Ramos (cell line): Measurements from ENCODE around the gene SH2D3C.

Source experiments
- in situ Hi-C: fragments of 300-500 bp; cut with MboI; formaldehyde crosslinking; loops from one replicate; pipeline ENCODE4 v1.14.3; 2022; ENCODE audit warnings: low sequenced_read_pairs; ENCODE audit not compliant: unreplicated experiment

Gene SH2D3C, protein sequence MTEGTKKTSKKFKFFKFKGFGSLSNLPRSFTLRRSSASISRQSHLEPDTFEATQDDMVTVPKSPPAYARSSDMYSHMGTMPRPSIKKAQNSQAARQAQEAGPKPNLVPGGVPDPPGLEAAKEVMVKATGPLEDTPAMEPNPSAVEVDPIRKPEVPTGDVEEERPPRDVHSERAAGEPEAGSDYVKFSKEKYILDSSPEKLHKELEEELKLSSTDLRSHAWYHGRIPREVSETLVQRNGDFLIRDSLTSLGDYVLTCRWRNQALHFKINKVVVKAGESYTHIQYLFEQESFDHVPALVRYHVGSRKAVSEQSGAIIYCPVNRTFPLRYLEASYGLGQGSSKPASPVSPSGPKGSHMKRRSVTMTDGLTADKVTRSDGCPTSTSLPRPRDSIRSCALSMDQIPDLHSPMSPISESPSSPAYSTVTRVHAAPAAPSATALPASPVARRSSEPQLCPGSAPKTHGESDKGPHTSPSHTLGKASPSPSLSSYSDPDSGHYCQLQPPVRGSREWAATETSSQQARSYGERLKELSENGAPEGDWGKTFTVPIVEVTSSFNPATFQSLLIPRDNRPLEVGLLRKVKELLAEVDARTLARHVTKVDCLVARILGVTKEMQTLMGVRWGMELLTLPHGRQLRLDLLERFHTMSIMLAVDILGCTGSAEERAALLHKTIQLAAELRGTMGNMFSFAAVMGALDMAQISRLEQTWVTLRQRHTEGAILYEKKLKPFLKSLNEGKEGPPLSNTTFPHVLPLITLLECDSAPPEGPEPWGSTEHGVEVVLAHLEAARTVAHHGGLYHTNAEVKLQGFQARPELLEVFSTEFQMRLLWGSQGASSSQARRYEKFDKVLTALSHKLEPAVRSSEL

DNA sequence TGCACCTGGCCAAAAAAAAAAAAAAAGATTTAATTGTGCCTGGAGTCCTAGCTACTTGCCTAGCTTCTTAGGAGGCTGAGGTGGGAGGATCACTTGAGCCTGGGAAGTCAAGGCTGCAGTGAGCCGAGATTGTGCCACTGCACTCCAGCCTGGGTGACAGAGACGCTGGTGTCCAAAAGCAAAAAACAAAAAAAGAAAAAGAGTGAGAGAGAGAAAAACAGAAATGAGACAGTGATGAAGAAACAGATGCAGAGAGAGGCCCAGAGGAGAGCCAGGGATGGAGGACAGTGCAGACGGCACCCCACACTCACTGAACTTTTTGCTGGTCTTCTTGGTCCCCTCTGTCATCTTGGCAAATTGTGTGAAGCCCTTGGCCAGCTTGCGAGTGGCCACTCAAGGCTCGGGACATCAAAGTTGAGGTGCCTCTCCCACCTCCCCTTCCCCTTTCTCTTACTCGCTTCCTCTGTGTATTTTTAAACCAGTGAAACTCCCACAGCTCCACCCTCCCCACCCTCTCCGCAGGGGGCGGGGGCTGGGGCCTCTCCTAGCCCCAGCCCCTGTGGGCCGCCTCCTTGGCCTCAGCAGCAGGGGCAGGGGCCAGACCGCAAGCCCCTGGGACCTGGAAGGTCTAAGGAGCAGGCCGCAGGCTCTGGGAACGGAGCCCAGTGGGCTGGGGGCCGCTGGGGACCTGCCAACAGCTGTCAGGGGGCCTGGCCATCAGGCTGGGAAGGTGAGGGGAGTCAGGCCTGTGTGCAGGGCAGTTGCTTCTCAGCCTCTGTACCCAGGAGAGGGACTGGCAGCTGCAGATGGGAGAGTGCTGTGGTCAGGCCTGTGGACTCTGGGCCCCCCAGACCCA lies at the start of gene SH2D3C:
Gene SH2D3C (minus strand): TSS at position 387 of the 856 bp plus-strand sequence. CDS start 39 bp downstream, at position 348.
- in situ Hi-C loops = no loop called here

DNA sequence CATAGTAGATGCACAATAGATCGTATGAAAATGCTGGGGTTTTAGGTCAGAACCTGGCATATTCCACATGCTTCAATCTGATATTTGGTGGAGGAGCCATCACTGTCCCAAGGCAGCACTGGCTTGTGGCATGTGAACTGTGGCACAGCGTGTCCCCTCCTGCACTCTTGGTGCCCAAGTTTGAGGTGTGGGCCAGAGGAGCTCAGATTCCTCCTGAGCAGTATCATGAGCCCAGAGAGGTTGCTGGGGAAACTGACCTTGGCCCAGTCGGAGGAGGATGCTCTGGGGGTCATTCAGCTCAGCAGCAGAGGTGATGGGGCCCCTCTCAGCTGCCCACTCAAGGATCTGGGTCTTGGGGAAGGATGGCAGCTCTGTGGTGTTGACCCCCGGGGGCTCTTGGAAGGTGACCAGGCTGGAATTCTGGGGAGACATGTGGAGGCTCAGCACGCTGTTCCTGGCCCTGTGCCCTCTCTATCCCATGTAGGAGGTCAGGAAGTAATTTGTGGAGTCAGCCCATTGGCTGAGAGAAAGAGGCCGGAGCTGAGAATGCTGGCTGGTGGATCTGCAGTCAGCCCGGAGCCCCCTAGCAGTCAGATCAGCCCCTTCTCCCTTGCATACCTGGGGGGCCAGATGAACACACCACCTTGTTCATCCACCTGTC lies 47.9 kb upstream of the SH2D3C start:
- in situ Hi-C loops = no loop called here

- in situ Hi-C loops = no loop called here
Measured at GRCh38 chr9:127825319-127826051, 47.0 kb upstream of the SH2D3C start.

GRCh38 chr9:127822108-127822507 lies 43.6 kb upstream of the SH2D3C start:
- in situ Hi-C loops = no loop called here

- in situ Hi-C loops = no loop called here
Measured at GRCh38 chr9:127818574-127818973, 40.1 kb upstream of the SH2D3C start.

DNA sequence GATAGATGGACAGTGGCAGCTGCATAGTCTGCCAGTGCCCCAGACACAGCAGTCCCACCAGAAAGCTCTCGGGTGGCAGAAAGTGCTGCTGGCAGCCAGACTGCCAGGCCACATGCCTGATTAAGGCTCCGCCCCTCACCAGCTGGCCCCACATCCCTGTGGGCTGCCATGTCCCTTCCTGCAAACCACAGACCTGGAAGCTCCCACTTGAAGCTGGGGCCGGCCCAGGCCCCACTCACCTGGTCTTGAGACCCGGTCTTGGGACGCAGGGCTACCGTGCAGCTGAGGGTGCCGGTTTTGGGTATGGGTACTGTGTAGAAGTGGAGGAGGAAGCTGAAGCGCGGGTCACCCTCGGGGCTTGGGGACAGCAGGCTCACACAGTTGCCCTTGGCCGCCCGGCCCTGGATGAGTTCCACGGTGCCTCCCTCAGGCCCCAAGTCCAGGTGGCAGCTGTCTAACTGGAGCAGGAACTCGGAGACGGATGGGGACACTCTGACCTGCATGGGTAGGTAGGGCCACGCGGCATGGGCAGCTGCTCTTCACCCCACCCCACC lies 39.5 kb upstream of the SH2D3C start:
- in situ Hi-C loops = no loop called here

- in situ Hi-C loops = no loop called here
Measured at GRCh38 chr9:127816728-127817127, 38.3 kb upstream of the SH2D3C start.

- in situ Hi-C loops = no loop called here
Measured at GRCh38 chr9:127816362-127816725, 37.9 kb upstream of the SH2D3C start.

- in situ Hi-C loops = no loop called here
Measured at GRCh38 chr9:127815512-127816361, 37.3 kb upstream of the SH2D3C start.

DNA sequence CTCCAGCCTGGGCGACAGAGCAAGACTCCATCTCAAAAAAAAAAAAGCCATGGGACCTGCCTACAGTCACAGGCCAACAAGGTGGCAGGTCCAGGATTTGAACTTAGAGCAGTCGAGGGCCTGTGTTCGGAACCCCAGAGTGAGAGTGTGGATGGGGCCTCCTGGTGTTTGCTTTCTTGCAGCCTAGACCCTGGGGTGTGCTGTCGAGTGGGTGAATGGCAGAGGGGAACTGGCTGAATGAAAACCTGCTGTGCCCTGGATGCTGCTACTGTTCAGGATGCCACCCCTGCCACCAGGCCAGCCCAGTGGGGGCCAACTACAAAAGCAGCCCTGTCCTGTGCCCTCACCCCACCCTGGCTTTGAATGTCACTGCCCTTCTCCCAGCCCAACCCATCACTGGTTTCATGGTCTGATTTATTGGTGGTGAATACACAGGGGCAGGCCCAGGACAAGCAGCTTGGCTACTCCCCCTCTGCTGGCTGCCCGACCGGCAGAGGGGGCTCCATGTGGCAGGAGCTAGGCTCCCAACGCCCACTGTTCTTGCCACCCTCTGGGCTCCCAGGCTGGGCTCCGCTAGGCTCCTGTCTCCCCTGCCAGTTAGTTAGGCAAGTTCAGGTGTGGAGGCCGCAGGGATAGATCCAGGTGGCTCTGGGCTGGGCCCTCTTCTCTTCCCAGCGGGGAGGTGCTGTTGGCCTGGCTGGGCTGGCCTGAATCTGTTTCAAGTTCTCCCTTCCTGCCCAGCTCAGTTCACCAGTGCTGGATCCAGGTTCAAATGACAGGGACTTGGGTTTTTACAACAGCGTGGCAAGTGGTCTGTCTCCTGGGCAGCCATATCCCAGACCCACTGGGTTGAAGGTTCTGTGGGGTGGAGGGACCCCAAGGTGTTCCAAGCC lies 36.4 kb upstream of the SH2D3C start:
- in situ Hi-C loops = no loop called here

- in situ Hi-C loops = no loop called here
Measured at GRCh38 chr9:127813686-127814226, 35.3 kb upstream of the SH2D3C start.

GRCh38 chr9:127812936-127813675 lies 34.6 kb upstream of the SH2D3C start:
- in situ Hi-C loops = no loop called here

GRCh38 chr9:127812011-127812410 lies 33.5 kb upstream of the SH2D3C start:
- in situ Hi-C loops = no loop called here

DNA sequence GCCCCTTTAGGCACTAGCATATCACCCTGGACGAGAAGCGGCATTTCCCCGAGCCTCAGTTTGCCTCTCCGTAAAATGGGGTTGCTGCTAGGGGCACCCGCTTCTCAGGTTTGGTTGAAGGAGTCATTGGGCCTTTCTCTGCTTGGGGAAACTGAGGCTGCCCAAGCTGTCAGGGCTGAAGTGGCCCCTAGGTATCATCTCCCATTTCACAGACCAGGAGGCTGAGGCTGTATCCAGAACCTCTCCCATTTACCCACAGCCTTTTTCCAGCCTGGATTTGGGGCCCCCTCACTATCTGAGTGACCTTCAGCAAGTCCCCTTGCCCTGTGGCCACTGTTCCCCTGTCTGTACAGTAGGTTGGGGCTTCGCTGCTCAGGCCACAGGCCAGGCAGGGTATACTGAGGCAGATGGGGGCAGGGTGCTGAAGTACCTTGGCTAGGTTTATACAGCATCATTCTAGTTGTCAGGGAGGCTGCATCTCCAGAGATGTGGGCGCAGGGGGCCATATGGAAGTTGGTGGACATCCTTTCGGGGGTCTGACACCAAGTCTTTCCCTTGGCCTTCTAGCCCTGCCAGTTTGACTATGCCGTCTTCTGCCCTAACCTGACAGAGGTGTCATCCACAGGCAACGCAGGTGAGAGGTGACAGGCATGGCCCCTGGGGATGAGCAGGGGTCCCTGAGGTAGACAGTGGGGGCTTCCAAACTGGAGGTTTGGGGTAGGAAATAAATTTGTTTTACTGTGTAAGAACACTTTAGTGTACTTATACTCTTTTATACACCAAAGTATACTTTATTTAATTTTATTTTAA lies 32.1 kb upstream of the SH2D3C start:
- in situ Hi-C loops = no loop called here
